GM18907 (cell line): ENCODE data around the gene SRPRA.
"Not testable (repeated sequence)": the region's sequence is repeated elsewhere in the genome, so short reads cannot be mapped to it uniquely, and the experiment has no call there.

Experiments used
- ATAC-seq: cut with Tn5 transposase; IDR thresholded peaks from one replicate; pipeline ENCODE4 v1.9.1; 2021; ENCODE audit warnings: mild to moderate bottlenecking, moderate library complexity; ENCODE audit not compliant: unreplicated experiment

Gene SRPRA

DNA sequence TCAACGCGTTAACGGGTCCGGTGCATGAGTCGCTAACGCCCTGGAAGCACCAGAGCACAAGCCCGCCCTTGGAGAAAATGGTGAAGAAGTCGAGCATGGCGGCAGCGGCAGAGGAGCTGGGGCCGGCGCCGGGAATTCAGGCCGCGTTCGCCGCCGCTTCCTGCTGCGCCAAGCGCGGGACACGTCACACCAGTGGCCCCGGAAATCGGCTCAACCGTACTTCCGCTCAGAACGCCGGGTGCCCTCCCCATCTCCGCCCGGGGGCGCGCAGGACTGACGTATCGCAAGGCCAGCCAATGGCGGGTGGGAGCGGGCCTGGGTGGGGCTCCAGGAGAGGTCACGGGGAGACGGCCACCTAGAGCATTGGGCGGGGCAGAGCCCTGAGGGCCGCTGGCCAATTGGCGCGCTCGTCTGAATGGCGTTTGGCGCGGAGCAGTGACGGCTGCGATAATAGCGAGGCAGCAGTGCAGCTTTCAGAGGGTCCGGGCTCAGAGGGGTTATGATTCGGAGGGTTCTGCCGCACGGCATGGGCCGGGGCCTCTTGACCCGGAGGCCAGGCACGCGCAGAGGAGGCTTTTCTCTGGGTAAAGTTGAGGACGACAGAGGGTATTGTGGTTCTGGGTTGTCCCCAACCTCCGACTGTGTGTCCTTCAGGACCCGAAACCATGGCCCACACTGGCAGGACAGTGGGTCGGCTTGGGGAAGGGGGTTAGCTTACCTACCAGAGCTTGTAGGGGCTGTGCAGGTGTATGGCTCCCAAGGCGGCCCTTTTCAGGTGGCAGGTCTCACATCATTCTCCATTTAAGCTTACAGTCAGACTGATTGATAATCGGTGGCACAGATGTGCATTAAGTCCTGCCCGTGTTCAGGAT is at the start of gene SRPRA, which contains the start of gene FOXRED1:
TSS of gene SRPRA (minus strand) at position 188 of the 872 bp plus-strand sequence. CDS start at position 97, 91 bp downstream.
TSS of gene FOXRED1 (plus strand) at position 447 of the 872 bp plus-strand sequence. CDS start at position 500, 53 bp downstream.
- peak; percentile 98 for ATAC-seq

DNA sequence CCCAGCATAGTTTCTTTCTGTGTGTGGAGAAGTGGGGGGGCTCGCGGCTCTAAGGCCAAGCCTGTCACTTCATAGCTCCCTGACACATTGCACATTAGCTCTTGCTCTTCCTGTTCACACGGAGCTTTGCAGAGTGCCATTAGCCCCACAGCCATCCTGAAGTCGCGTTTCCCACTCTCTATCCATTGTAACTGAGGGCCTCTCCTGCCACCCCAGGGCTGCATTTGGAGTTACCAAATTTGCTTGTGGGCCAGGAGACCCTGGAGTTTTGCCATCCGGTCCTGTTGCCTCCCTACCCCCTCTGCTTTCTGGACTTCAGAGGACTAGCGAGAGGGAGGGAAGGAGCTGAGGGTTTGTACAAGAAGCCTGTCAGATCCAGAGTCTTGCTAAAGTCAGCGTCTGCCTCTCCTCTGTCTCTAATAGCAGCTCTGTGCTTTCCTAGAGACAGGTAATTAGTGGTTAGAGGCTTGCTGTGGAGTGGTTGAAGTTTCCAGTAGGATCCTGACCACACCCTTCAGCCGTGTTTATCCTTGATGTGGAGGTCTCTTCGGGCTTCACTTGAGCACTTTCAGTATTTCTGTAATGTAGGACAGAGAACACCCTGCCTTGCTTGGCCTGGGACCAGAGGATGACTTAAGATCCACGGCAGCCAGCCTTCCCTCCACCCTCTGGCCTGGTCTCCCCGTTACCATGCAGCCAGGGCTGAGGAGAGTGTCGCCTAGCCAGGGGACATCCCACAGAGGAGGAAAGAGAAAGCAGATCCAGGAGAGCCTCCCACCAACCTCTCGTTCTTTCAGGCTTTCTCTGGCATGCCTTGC is 49.3 kb upstream of the SRPRA start:
- peak; percentile 46 for ATAC-seq

DNA sequence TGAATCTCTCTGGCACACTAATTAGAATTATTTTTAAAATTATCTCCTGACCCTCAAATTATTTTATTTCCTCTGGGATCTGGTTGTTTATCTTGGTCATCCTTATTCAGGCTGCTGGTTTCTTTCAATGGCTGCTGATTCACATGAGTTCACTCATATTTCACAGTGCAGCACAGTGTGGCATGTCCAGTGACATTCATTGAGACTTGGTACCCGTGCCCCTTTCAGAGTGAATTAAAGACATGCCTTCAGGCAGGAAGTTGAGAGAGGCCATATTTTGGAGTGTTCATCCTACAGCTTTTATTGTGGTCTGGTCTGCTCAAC is 48.7 kb upstream of the SRPRA start:
- no peak for ATAC-seq

- no peak for ATAC-seq
Observed at GRCh38 chr11:126313826-126314225, 45.1 kb upstream of the SRPRA start.

DNA sequence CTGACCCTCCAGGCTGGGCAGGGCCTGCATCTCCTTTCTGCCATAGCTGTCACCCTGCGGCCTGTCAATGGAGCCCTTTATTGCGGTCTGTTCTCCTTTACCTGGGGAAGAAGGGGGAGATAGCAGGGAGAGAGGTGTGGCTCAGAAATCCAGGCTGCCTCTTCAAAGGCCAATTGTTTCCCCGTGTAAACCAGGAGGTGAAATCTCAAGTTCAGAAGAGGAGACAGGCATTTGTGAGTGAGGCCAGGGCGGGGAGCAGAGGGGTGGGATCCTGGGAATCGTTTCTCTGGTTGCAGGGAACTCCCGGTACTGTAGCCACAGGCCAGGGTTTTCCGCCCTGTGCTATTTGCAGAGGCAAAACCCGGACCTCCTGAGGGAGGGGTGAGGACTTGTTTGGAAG is 44.3 kb upstream of the SRPRA start:
- no peak for ATAC-seq

GRCh38 chr11:126311401-126312291 is 43.0 kb upstream of the SRPRA start:
- peak; percentile 78 for ATAC-seq

DNA sequence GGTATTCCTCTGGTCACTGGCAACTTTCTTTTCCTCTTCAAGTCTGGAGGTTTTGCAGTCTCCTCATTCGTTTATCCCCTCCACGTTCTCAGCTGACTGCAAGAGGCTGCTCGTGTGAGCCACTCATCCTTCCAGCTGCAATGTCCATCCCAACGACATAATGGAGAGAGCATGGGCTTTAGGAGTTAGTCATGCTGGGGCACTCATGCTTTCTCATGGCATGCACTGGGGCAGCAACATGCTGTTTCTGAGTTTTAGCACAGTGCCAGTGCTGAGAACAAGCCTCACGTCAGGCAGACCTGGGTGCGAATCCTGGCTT is 42.3 kb upstream of the SRPRA start:
- no peak for ATAC-seq

DNA sequence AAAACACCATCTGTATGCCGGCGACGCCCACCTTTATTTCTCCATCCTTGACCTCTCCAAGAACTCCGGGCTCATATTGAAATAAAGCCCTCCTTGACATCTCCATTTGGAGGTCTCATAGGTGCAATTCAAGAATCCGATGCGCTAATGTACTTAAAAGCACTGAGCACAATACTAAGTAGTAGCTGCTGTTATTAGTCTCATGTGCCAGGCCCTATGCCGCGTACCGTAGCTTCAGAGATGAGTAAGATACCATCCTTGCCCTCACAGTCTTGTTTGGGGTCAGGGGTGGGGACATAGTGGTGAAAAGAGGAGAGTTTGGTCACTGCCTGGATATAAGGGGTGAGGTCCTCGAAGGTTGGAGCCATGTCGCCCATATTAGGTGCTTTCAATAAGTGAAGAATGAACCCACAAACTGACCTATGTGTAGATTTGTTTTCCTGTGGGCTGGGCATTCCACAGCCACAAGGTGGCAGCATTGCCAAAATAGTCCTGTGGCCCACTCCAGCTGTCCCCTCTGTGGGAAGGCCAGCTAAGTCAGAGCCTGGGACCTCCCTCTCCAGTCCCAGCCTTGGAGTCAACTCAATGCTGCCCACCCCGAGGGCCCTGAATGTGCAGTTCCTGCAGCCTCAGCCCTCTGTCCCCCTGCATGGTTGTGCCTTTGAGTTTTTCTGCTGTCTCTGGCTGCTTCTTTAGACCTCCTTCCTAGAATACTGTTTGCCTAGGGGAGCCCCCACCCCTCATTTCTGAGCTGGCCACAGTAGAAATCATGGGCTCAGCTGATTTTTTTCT is 41.7 kb upstream of the SRPRA start:
- peak; percentile 32 for ATAC-seq

DNA sequence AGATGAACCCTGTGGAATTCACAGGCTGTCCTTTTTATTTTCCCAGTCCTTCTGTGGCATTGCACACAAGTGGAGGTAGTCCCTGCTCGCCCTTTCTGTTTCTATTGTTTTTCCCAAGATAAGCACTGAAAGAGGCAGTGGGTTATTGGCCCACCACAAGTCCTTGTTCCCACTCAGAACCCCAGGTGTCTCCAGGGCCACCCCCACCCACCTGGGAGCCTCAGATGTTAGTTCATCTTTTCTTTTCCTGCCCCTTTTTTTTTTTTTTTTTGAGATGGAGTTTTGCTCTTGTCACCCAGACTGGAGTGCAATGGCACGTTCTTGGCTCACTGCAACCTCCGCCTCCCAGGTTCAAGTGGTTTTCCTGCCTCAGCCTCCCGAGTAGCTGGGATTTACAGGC is 40.1 kb upstream of the SRPRA start:
- not testable (repeated sequence) for ATAC-seq

GRCh38 chr11:126308271-126308671 is 39.6 kb upstream of the SRPRA start:
- no peak for ATAC-seq

DNA sequence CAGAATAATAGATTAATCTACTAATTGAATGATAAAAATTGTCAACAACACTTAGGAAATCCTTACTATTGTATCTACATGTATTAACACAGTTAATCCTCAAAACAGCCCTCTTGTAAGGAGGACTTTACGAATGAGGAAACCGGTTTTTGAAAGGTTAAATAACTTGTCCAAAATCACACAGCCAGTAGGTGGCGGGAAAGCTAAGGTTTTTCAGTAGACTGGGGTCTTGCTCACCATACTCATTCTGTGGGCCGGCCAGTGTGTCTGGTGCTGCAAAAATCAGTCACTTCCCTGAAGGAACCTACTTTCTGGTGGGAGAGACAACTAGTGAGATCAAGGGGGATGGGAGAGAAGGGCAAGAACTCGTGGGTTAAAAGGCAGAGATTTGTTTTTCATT is 39.0 kb upstream of the SRPRA start:
- ATAC-seq: no peak

DNA sequence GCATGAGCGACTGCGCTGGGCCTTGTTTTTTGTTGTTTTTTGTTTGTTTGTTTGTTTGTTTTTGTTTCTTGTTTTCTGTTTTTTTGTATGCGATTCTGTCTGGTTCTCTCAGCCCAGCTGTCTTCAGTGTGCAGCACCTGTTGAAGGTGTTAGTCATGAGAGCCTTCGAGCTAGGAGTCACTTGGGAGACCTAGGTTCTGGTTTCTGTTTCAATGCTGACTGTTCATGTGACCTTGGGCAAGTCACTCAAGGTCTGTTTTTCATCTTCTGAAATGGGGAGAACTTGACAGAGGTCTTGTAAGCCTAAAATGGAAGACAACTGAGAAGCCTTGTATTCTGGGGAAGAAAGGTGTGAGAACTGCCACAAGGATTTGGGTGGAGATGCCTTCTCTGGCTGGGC is 37.0 kb upstream of the SRPRA start:
- ATAC-seq: peak; percentile 64

- ATAC-seq: peak; percentile 37
Observed at GRCh38 chr11:126304457-126305075, 35.9 kb upstream of the SRPRA start.

GRCh38 chr11:126303623-126304456 is 35.1 kb upstream of the SRPRA start, which contains the start of gene DCPS:
DCPS (plus strand) TSS chr11:126304060; CDS start chr11:126304081, 21 bp downstream.
- ATAC-seq: peak; percentile 85

DNA sequence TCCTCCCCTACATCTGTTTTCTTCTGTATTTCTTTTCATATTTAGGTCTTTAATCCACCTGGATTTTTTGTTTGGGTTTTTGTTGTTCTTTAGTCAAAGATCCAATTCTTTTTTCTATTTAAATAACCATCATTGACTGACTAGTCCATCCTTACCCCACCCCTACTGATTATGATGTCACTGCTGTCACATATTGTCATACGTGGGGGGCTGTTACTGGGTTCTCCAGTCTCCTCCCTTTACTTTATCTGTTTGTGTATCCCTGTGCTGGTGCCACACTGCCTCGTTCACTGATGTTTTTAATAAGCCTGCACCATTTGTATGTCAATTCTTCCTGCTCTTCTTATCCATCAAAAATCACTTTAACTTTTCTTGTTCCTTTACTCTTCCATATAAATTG is 28.3 kb upstream of the SRPRA start:
- ATAC-seq: no peak

GRCh38 chr11:126293726-126294125 is 25.0 kb upstream of the SRPRA start:
- no peak for ATAC-seq

DNA sequence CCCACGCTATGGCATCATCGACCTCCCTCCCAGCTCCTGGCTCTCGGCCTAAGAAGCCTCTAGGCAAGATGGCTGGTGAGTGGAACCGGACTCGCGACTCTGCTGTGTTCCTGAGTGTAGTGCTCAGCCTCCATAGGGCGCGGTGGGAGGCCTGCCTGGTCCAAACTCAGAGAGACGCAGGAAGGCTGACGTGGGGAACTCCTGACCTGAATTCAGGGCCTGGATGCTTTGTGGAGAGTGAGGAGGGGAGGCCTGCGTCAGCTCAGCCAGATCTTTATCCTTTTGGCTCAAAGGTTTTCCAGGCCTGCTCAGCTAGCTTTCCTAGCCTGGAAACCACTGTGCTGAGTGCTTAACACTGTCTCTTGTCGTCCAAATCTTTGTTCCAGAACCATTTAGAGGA is 22.2 kb upstream of the SRPRA start:
- ATAC-seq: no peak

DNA sequence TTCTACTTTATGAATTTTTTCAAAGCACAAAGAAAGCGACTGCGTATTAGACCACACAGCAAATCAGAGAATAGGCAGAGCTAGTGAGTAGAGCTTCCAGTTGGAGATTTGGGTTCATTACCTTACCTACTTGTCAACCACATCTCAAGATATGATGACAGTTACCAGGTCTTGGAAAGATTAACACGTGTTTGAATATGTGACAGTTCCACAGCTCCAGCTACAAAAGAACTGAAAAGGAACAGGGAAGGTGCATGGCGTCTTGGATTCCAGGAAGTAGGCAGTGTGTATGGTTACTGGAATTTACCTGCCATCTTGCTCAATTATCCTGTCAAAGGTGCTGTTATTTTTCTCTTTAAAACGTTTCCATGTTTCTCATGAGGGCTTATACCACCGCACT is 19.5 kb upstream of the SRPRA start:
- no peak for ATAC-seq

DNA sequence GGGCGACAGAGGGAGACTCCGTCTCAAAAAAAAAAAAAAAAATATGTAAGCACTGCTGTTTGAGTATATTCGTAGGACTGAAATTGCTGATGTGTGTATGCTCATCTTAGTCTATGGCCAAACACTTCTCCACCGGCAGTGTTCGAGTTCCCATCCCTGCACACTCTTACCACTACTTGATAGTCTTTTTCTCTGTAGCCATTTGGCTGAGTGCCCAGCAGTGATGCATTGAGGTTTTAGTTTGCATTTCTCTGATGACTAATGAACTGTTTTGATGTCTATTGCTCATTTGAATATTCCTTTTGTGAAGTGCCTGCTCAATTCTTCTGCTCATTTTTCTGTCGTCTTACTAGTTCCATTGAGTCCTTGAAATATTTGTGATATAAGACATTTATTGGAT is 16.1 kb upstream of the SRPRA start:
- peak; percentile 57 for ATAC-seq
